ENCODE data around the gene TPPP3.

Gene TPPP3

DNA sequence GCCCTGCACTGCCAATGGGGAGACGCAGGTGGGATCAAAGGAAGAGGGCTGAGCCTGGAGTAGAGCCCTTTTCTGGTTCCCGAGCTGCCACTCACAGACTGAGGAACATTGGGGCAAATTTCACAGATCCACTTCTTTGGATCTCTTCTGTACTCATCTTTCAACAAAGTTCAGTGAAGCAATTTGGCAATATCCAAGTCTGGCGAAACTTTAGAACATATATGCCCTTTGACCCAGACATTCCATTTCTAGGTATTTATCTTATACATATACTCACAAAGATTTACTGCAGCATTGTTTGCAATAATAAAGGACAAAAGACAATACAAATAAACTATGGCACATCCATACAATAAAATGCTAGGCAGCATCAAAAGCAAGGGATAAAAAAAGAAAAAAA lies 18.0 kb upstream of the TPPP3 start:
- TF ChIP-seq OSR1 (CRISPR knock-in tag; IDR thresholded peaks at IDR 0.05): no peak
- no peak for TF ChIP-seq BACH2 (CRISPR knock-in tag; IDR thresholded peaks at IDR 0.05; ENCODE audit: borderline replicate concordance)
- TF ChIP-seq ZFP30 (CRISPR knock-in tag; IDR thresholded peaks at IDR 0.05): no peak
- TF ChIP-seq ZNF565 (CRISPR knock-in tag; conservative IDR thresholded peaks at IDR 0.05; ENCODE audit: low read depth): no peak
- TF ChIP-seq ZFP3 (CRISPR knock-in tag; IDR thresholded peaks at IDR 0.05): no peak
- no peak for TF ChIP-seq SNAI2 (CRISPR knock-in tag; IDR thresholded peaks at IDR 0.05)
- ATAC-seq: no peak

GRCh38 chr16:67409631-67410030 lies 16.3 kb upstream of the TPPP3 start:
- no peak for ATAC-seq
- no peak for TF ChIP-seq CSDC2 (CRISPR knock-in tag; IDR thresholded peaks at IDR 0.05)
- TF ChIP-seq RARB (CRISPR knock-in tag; IDR thresholded peaks at IDR 0.05): no peak
- TF ChIP-seq ARNTL (CRISPR knock-in tag; IDR thresholded peaks at IDR 0.05; ENCODE audit: borderline replicate concordance, low read depth): no peak
- no peak for TF ChIP-seq ZNF565 (CRISPR knock-in tag; conservative IDR thresholded peaks at IDR 0.05; ENCODE audit: low read depth)
- TF ChIP-seq, protein P1, sequence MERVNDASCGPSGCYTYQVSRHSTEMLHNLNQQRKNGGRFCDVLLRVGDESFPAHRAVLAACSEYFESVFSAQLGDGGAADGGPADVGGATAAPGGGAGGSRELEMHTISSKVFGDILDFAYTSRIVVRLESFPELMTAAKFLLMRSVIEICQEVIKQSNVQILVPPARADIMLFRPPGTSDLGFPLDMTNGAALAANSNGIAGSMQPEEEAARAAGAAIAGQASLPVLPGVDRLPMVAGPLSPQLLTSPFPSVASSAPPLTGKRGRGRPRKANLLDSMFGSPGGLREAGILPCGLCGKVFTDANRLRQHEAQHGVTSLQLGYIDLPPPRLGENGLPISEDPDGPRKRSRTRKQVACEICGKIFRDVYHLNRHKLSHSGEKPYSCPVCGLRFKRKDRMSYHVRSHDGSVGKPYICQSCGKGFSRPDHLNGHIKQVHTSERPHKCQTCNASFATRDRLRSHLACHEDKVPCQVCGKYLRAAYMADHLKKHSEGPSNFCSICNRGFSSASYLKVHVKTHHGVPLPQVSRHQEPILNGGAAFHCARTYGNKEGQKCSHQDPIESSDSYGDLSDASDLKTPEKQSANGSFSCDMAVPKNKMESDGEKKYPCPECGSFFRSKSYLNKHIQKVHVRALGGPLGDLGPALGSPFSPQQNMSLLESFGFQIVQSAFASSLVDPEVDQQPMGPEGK (CRISPR knock-in tag; IDR thresholded peaks at IDR 0.05; ENCODE audit: borderline replicate concordance): no peak

DNA sequence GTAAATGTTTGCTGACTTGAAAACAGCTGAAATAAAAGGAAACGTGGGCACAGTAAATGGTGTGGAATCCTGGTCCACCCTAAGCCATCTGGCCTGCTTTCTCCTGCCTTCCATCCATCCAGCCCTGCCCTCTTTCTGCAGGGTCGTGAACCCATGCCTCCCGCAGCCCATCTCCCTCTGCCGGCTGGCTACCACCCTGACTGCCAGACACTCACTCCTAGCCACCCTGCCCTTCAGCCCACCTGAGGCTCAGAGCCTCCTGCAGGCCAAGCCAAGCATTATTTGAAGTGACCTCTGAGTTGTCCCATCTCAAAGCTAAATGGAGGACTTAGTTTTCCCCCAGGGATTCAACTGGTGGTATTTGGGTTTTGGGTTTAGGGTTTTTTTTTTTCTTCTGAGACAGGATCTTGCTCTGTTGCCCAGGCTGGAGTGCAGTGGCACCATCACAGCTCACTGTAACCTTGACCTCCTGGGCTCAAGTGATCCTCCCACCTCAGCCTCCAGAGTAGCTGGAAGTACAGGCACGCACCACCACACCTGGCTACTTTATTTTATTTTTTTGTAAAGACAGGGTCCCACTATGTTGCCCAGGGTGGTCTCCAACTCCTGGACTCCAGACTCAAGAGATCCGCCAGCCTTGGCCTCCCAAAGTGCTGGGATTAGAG lies 14.6 kb upstream of the TPPP3 start:
- no peak for ATAC-seq
- no peak for TF ChIP-seq PPARA (CRISPR knock-in tag; IDR thresholded peaks at IDR 0.05; ENCODE audit: borderline replicate concordance)
- TF ChIP-seq TSHZ2 (CRISPR knock-in tag; IDR thresholded peaks at IDR 0.05): no peak
- TF ChIP-seq, protein P1 (CRISPR knock-in tag; IDR thresholded peaks at IDR 0.05; ENCODE audit: borderline replicate concordance): no peak
- no peak for TF ChIP-seq CSDC2 (CRISPR knock-in tag; IDR thresholded peaks at IDR 0.05)
- no peak for TF ChIP-seq OSR1 (CRISPR knock-in tag; IDR thresholded peaks at IDR 0.05)
- no peak for TF ChIP-seq ESRRG (CRISPR knock-in tag; IDR thresholded peaks at IDR 0.05)
- TF ChIP-seq, protein P2, sequence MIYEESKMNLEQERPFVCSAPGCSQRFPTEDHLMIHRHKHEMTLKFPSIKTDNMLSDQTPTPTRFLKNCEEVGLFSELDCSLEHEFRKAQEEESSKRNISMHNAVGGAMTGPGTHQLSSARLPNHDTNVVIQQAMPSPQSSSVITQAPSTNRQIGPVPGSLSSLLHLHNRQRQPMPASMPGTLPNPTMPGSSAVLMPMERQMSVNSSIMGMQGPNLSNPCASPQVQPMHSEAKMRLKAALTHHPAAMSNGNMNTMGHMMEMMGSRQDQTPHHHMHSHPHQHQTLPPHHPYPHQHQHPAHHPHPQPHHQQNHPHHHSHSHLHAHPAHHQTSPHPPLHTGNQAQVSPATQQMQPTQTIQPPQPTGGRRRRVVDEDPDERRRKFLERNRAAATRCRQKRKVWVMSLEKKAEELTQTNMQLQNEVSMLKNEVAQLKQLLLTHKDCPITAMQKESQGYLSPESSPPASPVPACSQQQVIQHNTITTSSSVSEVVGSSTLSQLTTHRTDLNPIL (CRISPR knock-in tag; IDR thresholded peaks at IDR 0.05; ENCODE audit: low read depth): no peak
- no peak for TF ChIP-seq SNAI2 (CRISPR knock-in tag; IDR thresholded peaks at IDR 0.05)
- no peak for TF ChIP-seq RARB (CRISPR knock-in tag; IDR thresholded peaks at IDR 0.05)
- TF ChIP-seq ZNF8 (CRISPR knock-in tag; IDR thresholded peaks at IDR 0.05): no peak

DNA sequence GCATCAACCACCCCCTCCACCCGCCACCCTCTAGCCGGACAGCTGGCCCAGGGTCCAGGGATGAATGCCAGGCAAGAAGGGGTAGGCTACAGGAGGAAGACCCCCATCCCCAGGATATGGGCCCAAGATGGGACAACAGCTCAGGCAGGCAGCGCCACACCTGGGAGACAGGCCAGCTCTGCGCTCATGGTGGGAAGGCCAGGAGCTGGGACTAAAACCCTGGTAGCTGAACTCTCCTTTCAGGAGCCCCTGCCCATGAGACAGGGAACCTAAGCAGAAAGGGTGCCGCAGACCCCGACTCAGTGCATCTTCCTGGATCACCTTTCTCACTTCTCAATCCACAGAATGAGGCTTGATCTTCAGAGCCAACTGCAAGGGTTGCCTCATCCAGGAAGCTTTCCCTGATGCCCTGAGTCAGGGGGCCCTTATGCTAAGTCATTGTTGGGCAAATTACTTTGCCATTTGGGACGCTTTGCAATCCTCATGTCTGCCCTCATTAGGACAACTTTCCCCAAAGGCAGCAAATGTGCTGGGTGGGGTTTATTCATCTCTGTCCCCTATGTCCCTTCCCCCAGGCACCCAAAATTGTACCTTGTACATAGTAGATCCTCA lies 14.0 kb upstream of the TPPP3 start:
- ATAC-seq: peak; percentile 4; the same call in 2 of the 3 replicates
- TF ChIP-seq ISL1 (CRISPR knock-in tag; IDR thresholded peaks at IDR 0.05): no peak
- no peak for TF ChIP-seq RARB (CRISPR knock-in tag; IDR thresholded peaks at IDR 0.05)
- TF ChIP-seq ZNF565 (CRISPR knock-in tag; conservative IDR thresholded peaks at IDR 0.05; ENCODE audit: low read depth): no peak
- TF ChIP-seq, protein P3, sequence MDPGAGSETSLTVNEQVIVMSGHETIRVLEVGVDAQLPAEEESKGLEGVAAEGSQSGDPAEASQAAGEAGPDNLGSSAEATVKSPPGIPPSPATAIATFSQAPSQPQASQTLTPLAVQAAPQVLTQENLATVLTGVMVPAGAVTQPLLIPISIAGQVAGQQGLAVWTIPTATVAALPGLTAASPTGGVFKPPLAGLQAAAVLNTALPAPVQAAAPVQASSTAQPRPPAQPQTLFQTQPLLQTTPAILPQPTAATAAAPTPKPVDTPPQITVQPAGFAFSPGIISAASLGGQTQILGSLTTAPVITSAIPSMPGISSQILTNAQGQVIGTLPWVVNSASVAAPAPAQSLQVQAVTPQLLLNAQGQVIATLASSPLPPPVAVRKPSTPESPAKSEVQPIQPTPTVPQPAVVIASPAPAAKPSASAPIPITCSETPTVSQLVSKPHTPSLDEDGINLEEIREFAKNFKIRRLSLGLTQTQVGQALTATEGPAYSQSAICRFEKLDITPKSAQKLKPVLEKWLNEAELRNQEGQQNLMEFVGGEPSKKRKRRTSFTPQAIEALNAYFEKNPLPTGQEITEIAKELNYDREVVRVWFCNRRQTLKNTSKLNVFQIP (CRISPR knock-in tag; IDR thresholded peaks at IDR 0.05; ENCODE audit: borderline replicate concordance, low read depth): no peak
- TF ChIP-seq ESRRG (CRISPR knock-in tag; IDR thresholded peaks at IDR 0.05): no peak
- no peak for TF ChIP-seq PPARA (CRISPR knock-in tag; IDR thresholded peaks at IDR 0.05; ENCODE audit: borderline replicate concordance)
- no peak for TF ChIP-seq ZNF8 (CRISPR knock-in tag; IDR thresholded peaks at IDR 0.05)
- no peak for TF ChIP-seq OSR1 (CRISPR knock-in tag; IDR thresholded peaks at IDR 0.05)
- no peak for TF ChIP-seq TSHZ2 (CRISPR knock-in tag; IDR thresholded peaks at IDR 0.05)
- no peak for TF ChIP-seq ZFP30 (CRISPR knock-in tag; IDR thresholded peaks at IDR 0.05)
- no peak for TF ChIP-seq CSRNP3 (CRISPR knock-in tag; IDR thresholded peaks at IDR 0.05)
- TF ChIP-seq TCF4 (CRISPR knock-in tag; IDR thresholded peaks at IDR 0.05; ENCODE audit: borderline replicate concordance): no peak
- no peak for TF ChIP-seq ZFP3 (CRISPR knock-in tag; IDR thresholded peaks at IDR 0.05)

Data from SK-N-SH treated with all-trans-retinoic acid at 6 μM for 48 hours (cell line).